HUES64 (cell line): Measurements from ENCODE around the gene NIPBL.
"Not testable (repeated sequence)": the region's sequence is repeated elsewhere in the genome, so short reads cannot be mapped to it uniquely, and the experiment has no call there.

Experiments
- H3K27ac ChIP-seq: 2 replicates; pipeline ENCODE4 v1.7.0; 2013; ENCODE audit warnings: low read depth, low read length, inconsistent platforms
- H3K27me3 ChIP-seq: 2 replicates; pipeline ENCODE4 v1.6.1; 2013; ENCODE audit warnings: mild to moderate bottlenecking, low read length; ENCODE audit not compliant: insufficient read depth
- H3K36me3 ChIP-seq: 2 replicates; pipeline ENCODE4 v1.6.1; 2013; ENCODE audit warnings: mild to moderate bottlenecking, low read length; ENCODE audit not compliant: insufficient read depth
- H3K4me1 ChIP-seq: 2 replicates; pipeline ENCODE4 v1.6.1; 2013; ENCODE audit warnings: mild to moderate bottlenecking, low read length, moderate library complexity; ENCODE audit not compliant: insufficient read depth
- H3K4me3 ChIP-seq: 2 replicates; pipeline ENCODE4 v1.5.1; 2013; ENCODE audit warnings: mild to moderate bottlenecking, low read length, moderate library complexity
- H3K9ac ChIP-seq: 2 replicates; pipeline ENCODE4 v1.6.1; 2013; ENCODE audit warnings: mild to moderate bottlenecking, low read depth, low read length
- H3K9me3 ChIP-seq: 2 replicates; pipeline ENCODE4 v1.6.1; 2013; ENCODE audit warnings: low read depth, low read length; ENCODE audit not compliant: insufficient read depth
- WGBS: fragments of 150-250, 120-280 bp; methylation state at CpG from one replicate; pipeline ENCODE4 v1.1.7; 2013; ENCODE audit warnings: missing lambda C conversion rate; 5-methylcytosine and 5-hydroxymethylcytosine counted together

The NIPBL gene

DNA sequence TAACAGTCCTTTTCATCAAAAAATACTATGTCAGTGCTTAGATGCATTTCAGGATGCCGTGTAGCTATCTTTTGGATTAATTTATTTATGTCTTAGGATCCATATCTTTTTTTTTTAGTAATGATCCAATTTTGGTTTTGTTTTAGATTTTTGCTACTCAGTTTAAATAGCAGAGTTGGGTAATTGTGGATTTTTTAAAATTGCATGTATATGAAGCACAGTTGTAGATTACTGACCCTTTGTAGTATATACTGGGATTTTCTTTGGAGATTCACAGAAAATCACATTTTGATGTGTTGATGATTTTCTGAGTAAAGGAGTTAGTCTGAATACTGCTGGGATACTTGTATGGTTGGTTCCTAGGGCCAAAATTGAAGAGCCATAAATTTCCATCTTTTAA lies 111.8 kb downstream of the NIPBL start:
- 100% methylated on average over 1 of the region's 1 CpG for WGBS
- H3K9ac ChIP-seq = no peak overlapping the region
- H3K36me3 ChIP-seq = peaks cover 16% of the 10 kb centered on the region
- no peak overlapping the region for H3K27ac ChIP-seq
- no peaks in the 10 kb centered on the region for H3K4me1 ChIP-seq
- H3K4me3 ChIP-seq = no peak overlapping the region
- no peaks in the 10 kb centered on the region for H3K9me3 ChIP-seq
- H3K27me3 ChIP-seq = no peaks in the 10 kb centered on the region

DNA sequence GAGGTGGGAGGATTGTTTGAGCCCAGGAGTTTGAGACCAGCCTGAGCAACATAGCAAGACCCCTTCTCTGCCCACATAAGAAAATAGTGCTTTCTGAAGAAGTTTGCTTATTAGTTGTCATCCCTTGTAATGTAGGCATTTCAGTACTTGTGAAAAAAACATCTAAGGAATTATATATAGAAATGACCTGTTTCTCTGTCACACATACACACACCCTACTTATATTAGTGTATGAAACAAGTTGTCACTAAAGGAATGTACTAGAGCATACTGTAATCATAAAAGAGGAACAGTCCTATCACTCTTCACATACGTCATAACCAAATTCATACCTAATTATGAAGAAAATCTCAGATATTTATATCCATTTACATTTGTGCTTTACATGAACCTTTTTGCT lies 122.0 kb downstream of the NIPBL start:
- no peak overlapping the region for H3K27ac ChIP-seq
- 80% methylated on average over 1 of the region's 1 CpG for WGBS
- no peak overlapping the region for H3K9ac ChIP-seq
- peaks cover 61% of the 10 kb centered on the region for H3K36me3 ChIP-seq
- H3K4me3 ChIP-seq = no peak overlapping the region
- H3K4me1 ChIP-seq = no peaks in the 10 kb centered on the region; the same call in 1 of the 2 replicates
- no peaks in the 10 kb centered on the region for H3K27me3 ChIP-seq
- no peaks in the 10 kb centered on the region for H3K9me3 ChIP-seq

DNA sequence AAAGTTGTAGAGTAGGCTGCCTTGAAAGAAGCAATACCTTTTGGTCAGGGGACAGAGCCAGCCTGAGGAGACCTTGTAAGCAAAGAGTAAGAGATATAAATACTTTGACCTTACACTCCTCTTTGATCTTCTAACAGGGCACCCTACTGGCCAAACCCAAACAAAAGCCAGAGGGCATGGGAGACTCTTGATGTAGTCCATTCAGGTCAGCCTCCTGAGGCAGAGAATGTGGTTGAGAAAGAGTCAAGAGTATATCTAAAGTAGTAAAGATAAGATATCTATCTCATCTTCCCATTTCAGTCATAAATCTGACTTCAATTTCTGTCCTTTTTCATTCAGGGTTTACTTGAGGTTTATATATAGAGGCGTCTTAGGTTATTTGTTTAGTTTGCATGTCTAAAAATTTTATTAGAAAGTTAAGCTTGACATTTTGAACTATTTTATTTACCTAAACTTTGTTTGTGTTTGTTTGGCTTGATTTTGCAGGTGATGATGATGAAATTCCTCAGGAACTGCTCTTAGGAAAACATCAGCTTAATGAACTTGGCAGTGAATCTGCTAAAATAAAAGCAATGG lies 125.7 kb downstream of the NIPBL start:
- no peak overlapping the region for H3K9ac ChIP-seq
- no peaks in the 10 kb centered on the region for H3K9me3 ChIP-seq
- no peak overlapping the region for H3K4me3 ChIP-seq
- H3K4me1 ChIP-seq = no peaks in the 10 kb centered on the region; the same call in 1 of the 2 replicates
- H3K27me3 ChIP-seq = no peaks in the 10 kb centered on the region
- no CpG with 5 or more reads among the region's 1 CpG for WGBS
- peaks cover 71% of the 10 kb centered on the region for H3K36me3 ChIP-seq
- H3K27ac ChIP-seq = no peak overlapping the region

DNA sequence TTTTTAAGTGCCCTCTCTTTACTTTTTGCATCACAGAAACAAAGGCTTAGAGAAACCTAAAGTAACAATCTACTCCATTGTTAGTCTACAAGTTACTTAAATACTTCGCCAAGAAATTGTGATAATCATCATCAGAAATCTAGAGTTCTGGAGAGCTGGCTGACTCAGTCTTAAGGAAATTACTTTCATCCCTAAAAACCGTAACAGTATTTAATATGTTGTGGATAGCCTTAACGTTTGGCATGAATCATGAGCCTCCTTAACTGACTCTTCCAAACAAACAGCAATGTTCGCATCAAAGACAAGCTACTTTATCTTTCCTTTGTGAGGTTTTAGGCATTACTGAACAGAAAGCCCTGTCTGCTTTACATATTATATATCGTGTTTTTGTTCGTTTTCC lies 128.7 kb downstream of the NIPBL start:
- WGBS = 91% methylated on average over 5 of the region's 6 CpGs

DNA sequence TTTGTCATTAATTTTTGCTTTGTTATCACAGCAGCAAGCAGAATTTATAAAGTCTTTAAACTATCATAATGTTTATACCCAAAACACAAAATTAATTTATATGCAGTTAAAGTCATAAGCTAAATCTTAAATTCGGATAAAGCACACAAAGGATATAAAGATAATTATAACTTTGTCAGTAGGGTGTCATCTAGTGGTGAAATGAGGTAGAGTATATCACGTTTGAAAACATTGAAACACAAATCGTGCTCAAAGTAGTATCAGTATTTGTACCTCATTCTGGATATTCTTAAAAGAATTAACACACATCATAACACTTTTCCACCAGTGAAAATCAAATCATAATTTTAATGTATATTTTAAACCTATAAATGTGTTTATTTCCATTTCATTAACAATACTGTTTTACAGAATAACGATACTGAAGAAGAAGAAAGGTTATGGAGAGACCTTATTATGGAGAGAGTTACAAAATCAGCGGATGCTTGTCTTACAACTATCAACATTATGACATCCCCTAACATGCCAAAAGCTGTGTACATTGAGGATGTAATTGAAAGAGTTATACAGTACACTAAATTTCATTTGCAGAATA lies 129.5 kb downstream of the NIPBL start:
- no peak overlapping the region for H3K4me3 ChIP-seq
- H3K9ac ChIP-seq = no peak overlapping the region
- no peaks in the 10 kb centered on the region for H3K9me3 ChIP-seq
- WGBS = 80% methylated on average over 2 of the region's 5 CpGs
- H3K36me3 ChIP-seq = peaks cover 92% of the 10 kb centered on the region
- no peak overlapping the region for H3K27ac ChIP-seq
- no peaks in the 10 kb centered on the region for H3K27me3 ChIP-seq
- H3K4me1 ChIP-seq = no peaks in the 10 kb centered on the region; the same call in 1 of the 2 replicates

More for the DNA sequence above, 128.7 kb downstream of the NIPBL start:
- no peaks in the 10 kb centered on the region for H3K9me3 ChIP-seq
- no peak overlapping the region for H3K9ac ChIP-seq
- H3K27ac ChIP-seq = no peak overlapping the region
- no peak overlapping the region for H3K4me3 ChIP-seq
- H3K27me3 ChIP-seq = no peaks in the 10 kb centered on the region
- no peaks in the 10 kb centered on the region; the same call in 1 of the 2 replicates for H3K4me1 ChIP-seq
- peaks cover 92% of the 10 kb centered on the region for H3K36me3 ChIP-seq

DNA sequence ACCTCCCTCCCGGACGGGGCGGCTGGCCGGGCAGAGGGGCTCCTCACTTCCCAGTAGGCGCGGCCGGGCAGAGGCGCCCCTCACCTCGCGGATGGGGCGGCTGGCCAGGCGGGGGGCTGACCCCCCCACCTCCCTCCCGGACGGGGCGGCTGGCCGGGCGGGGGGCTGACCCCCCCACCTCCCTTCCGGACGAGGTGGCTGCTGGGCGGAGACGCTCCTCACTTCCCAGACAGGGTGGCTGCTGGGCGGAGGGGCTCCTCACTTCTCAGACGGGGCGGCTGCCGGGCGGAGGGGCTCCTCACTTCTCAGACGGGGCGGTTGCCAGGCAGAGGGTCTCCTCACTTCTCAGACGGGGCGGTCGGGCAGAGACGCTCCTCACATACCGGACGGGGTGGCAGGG lies 136.6 kb downstream of the NIPBL start:
- not testable (repeated sequence) for H3K4me3 ChIP-seq, H3K4me1 ChIP-seq, H3K9me3 ChIP-seq, H3K27me3 ChIP-seq, H3K27ac ChIP-seq, H3K9ac ChIP-seq
- peaks cover 75% of the 10 kb centered on the region for H3K36me3 ChIP-seq
- 95% methylated on average over 34 of the region's 34 CpGs for WGBS

DNA sequence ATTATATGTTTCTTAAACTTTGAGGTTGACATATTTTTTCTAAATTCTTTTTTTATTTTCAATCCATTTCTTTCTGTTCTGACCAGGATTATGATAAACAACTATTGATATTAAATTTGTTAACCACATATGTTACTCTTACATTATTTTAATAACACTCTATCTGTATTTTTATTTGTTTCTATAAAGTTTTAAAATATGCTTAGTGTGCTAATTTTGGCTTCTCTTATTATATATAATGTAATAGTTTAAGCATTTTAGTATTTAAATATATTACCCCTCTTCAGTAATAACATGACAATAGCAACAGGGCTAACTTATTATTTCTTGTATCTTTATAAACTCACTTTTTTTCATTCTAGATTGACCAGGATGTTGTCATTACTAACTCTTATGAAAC lies 137.8 kb downstream of the NIPBL start:
- Histone ChIP-seq H3K4me1 (no peaks in the 10 kb centered on the region), H3K9me3 (no peaks in the 10 kb centered on the region), H3K27ac (no peak overlapping the region), H3K27me3 (no peaks in the 10 kb centered on the region), H3K4me3 (no peak overlapping the region), H3K9ac (no peak overlapping the region), H3K36me3 (peaks cover 75% of the 10 kb centered on the region)

DNA sequence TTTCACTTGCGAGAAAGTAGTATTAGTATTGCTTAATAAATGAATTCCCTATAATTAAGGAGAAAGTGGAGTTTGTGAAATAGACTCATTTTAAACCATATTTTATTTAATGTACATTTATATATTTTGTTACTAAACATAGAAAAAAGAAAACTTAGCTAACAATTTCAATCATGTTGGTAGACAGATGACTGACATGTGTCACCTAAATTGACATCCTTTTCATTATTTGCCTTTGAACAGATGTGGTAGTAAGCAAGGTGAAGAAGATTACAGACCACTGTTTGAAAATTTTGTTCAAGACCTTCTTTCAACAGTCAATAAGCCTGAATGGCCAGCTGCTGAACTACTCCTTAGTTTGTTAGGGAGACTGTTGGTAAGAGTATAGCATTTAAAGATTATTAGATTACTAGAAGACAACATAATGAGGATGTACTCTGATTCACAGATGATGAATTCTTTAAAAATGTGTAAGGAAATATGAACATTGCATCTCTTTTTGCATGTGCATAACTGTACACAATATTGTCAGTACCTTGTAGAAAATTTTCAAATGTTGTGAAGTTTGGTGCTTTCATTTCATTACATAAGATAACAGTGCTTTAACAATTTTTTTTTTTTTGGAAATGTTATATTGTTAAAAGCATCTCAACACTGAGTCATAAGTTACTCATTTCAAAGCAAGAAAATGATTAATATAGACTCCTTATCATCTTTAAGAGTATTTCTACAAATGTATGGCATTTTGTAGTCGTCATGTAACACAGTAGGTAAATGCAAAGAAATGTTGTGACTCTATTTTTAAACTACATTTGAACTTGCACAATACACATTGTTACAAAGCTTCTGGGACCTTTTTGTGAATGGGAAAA lies 139.5 kb downstream of the NIPBL start:
- Histone ChIP-seq H3K27ac (no peak overlapping the region), H3K9me3 (no peaks in the 10 kb centered on the region), H3K27me3 (no peaks in the 10 kb centered on the region), H3K4me3 (no peak overlapping the region), H3K9ac (no peak overlapping the region), H3K36me3 (peaks cover 74% of the 10 kb centered on the region), H3K4me1 (no peaks in the 10 kb centered on the region)
- no CpG with 5 or more reads among the region's 2 CpGs for WGBS

DNA sequence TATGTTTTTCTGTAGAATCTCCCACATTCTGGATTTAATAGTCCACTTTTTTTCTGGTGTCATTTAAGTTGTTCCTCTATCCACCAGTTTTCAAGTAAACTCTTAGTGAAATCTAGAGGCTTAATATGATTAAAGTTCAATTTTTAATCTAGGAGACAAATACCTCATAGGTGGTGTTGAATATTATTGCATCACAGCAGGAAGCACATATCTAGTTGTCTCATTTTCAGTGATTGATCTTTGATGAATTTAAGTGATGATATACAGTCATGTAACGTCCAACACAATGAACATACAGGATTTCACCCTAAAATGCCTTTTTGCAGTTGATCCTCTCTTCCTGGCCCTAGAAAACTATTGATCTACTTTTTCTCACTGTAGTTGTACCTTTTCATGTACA lies 152.3 kb downstream of the NIPBL start:
- 90% methylated on average over 1 of the region's 1 CpG for WGBS
- H3K27me3 ChIP-seq = no peaks in the 10 kb centered on the region
- no peaks in the 10 kb centered on the region for H3K9me3 ChIP-seq
- peaks cover 83% of the 10 kb centered on the region for H3K36me3 ChIP-seq
- H3K4me1 ChIP-seq = no peaks in the 10 kb centered on the region
- no peak overlapping the region for H3K27ac ChIP-seq
- no peak overlapping the region for H3K4me3 ChIP-seq
- no peak overlapping the region for H3K9ac ChIP-seq

DNA sequence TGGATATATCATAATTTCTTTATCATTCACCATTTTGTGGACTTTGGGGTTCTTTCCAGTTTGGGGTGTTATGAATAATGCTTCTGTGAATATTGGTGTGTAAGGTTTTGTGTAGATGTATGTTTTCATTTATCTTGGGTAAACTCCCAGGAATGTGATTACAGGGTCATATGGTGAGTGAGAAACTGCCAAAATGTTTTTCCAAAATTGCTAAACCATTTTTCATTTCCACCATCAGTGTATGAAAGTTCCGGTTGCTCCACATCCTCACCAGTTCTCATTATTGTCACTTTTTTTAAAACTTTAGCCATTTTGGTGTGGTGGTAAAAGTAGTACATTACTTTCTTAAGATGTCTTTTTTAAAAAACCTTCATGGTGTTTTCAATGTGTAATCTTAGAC lies 152.9 kb downstream of the NIPBL start:
- WGBS = 83% methylated on average over 1 of the region's 1 CpG
- Histone ChIP-seq H3K4me3 (no peak overlapping the region), H3K27me3 (no peaks in the 10 kb centered on the region), H3K4me1 (no peaks in the 10 kb centered on the region), H3K36me3 (peaks cover 83% of the 10 kb centered on the region), H3K9ac (no peak overlapping the region), H3K27ac (no peak overlapping the region), H3K9me3 (no peaks in the 10 kb centered on the region)

DNA sequence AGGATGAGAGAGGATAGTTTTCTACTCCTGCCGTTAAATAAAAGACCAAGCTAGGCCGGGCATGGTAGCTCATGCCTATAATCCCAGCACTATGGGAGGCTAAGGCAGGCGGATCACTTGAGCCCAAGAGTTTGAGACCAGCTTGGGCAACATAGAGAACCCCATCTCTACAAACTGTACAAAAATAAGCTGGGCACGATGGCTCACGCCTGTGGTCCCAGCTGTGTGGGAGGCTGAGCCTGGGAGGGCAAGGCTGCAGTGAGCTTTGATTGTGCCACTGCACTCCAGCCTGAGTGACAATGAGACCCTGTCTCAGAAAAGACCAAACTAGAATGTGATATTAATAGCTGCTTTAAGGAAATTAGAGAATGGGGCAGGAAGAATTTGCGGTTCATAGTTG lies 158.4 kb downstream of the NIPBL start:
- H3K36me3 ChIP-seq = peaks cover 55% of the 10 kb centered on the region
- H3K9ac ChIP-seq = no peak overlapping the region
- no peaks in the 10 kb centered on the region for H3K4me1 ChIP-seq
- H3K27ac ChIP-seq = no peak overlapping the region
- H3K4me3 ChIP-seq = no peak overlapping the region
- 86% methylated on average over 6 of the region's 6 CpGs for WGBS
- H3K27me3 ChIP-seq = no peaks in the 10 kb centered on the region
- no peaks in the 10 kb centered on the region for H3K9me3 ChIP-seq
